Measurements from ENCODE around the gene BNC2.

Gene BNC2

GRCh38 chr9:16627967-16628366 is 242.5 kb downstream of the BNC2 start:
- DNase-seq (ENCODE audit: low read depth in 2 of 2): no peak

GRCh38 chr9:16627521-16627920 is 242.9 kb downstream of the BNC2 start:
- no peak for DNase-seq (ENCODE audit: low read depth in 2 of 2)

DNA sequence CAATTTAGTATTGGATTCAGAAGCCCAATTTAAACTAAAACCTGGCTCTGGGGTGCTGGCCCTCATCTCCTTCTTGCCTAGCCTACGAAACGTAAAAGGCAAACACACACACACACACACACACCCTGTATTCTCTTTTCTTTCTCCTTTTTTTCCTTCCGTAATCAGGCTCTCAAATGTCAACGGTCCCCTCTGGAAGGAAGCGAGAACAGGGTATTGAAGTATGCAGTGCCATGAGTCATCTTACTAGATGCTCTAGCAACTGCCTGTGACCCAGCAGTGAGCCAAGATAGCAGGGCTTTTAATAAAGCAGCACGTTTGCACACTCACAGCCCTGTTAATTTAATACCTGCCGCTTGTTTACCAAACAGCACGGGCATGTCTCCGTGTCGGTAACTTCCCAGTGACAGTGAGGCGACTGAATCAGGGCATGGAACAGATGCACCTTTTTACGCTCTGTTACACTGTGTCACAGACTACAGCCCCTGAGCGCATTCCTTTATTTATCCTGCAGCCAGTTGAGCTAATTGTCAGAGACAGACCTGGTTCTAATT is 243.8 kb downstream of the BNC2 start:
- no peak for DNase-seq (ENCODE audit: low read depth in 2 of 2)

DNA sequence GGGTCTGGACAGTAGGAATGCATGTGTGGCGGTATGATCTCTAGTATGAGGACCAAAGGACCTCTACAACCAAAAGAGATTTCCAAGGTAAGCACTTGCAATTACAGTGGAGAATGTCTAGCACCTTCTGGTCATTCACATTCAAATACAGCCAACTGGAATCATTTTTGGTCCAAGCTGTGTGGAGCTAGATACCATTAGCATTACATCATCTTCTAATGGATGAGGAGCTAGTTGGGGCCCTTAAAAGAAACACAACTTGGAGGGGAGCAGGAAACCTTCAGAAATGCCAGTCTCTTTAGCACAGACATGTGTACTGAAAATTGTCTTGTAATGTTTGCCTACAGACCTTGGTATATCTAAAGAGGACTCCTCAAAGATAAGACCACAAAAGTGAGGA is 244.7 kb downstream of the BNC2 start:
- no peak for DNase-seq (ENCODE audit: low read depth in 2 of 2)

DNA sequence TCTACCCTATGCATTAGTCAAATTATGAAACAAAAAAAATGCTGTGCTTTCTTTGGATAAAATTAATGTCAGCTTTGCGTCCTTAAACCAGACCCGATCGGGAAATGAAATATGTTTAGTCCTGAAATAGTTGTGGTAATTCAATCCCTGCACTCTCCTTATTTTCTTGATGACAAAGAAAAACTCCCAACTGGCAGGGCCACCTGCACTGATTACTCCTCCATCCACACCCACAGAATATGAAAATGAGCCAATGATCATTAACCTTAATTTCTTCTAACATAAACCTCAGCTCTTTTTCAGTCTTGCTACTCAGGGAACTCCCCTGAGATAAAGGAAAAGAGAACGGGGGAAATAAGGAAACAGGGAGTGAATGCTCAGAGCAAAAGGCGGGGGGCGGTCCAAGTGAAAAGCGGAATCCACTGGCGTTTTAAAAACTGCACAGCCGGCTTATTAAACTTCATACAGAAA is 245.3 kb downstream of the BNC2 start:
- no peak for DNase-seq (ENCODE audit: low read depth in 2 of 2)

DNA sequence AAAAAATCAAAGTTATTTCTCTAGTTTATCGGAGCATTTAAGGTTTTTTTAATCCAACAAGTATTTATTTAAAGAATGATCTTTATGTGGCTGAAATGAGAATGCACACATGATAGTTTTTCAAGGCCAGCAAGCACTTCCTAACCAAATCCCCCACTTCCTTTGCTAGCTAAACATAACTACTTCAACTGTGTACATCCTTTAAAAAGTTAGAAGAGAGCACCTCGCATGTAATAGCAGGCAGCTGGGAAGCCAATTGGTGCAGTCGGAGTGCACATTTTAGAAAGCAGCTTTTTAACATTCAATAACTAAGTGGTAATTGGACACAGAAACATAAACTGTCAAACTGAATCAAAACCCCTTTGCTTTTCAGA is 245.7 kb downstream of the BNC2 start:
- no peak for DNase-seq (ENCODE audit: low read depth in 2 of 2)

GRCh38 chr9:16623989-16624743 is 246.3 kb downstream of the BNC2 start:
- no peak for DNase-seq (ENCODE audit: low read depth in 2 of 2)

GRCh38 chr9:16622541-16622940 is 247.9 kb downstream of the BNC2 start:
- no peak for DNase-seq (ENCODE audit: low read depth in 2 of 2)

DNA sequence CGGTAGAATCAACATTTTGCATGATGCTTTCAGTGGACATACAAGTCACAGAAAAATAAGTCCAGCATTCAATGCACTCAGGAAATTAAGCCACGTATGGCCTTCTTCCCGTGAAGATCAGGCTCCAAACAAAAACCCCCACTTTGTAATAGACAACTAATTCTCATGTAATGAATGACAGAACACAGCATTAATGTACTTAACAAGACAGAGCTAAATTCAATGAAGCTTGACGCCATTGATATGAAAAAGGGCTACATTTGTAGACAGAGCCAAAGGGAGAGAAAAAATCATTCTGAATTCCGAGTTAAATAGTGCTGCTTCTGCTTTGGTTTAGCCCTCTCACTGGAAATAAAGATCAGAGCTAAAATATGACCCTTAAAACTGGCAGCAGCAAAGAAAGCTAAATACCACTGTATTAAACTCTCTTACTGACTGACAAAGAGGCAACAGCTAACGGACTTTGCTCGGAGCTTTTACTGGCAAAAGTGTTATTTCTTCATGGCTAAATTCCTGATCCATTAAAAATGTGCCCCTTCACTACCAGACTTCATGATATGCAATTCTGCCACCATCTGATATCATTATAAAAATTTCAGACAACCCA is 250.5 kb downstream of the BNC2 start:
- DNase-seq (ENCODE audit: low read depth in 2 of 2): no peak

DNA sequence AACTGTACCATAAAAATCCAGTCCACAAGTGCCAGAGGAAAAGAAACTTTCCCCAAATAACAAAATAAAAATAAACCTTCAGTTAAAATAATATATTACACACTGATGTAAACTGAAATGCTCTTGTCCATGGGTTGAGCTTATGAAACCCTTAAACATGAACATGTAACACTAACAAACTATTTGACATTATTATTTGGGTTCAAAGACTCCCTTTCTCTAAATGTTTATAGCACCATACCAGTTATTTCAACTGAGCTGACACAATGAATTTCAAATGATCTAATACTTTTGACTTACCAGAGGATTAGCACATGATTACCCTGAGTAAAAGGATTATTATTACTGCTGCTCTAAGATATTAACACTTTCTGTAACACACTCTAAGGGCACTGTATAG is 251.1 kb downstream of the BNC2 start:
- DNase-seq (ENCODE audit: low read depth in 2 of 2): no peak

GRCh38 chr9:16618524-16618923 is 251.9 kb downstream of the BNC2 start:
- DNase-seq (ENCODE audit: low read depth in 2 of 2): no peak

DNA sequence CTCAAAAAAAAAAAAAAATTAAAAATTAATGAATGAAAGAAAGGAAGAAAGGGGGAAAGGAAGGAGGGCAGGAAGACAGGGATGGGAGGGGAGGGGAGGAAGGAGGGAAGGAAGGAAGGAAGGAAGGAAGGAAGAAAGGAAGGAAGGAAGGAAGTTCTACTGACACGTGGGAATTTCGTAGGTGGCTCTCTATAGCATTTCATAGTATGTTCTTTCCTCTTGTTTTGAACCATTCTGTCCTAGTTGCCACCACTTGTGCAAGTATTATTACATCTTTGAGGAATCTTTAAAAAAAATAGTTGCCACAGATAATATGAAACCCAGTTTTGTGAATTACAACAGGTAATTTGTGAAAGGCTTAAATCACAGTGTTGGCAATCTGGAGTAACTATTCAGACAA is 253.8 kb downstream of the BNC2 start:
- no peak for DNase-seq (ENCODE audit: low read depth in 2 of 2)

DNA sequence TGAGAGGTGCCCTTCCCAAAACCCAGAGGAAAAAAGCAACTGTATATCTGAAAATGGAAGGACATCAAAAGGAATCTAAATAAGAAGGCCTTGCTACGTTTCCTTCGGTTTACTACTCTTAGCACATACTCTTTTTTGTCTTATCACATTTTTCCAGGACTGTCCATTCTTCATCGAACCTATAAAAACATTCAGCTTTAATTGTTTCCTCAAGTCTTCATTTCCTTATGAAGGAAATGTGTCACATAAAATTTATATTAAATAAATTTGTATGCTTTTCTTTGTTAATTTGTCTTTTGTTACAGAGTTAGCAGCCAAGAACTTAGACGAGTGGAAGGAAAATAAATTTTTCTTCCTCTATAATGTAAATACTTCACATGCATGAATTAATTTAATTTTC is 255.0 kb downstream of the BNC2 start:
- no peak for DNase-seq (ENCODE audit: low read depth in 2 of 2)

DNA sequence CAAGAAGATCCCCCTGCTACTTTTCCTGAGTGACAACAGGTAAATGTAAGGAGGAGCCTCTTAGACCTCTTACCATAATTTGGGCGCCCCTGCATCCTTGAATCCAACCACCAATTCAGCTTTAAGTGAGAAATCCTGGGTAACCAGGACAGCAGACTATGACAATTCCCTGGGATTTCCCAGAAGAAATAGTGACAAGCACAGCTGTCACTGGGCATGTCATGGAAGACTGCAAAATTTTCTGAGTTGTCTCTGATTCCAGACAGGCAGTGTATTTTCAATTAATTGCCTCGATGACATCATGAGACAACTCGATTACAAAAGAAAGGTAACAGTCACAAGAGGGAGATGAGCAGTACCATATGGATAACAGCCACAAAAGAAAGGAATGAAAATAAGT is 256.9 kb downstream of the BNC2 start:
- DNase-seq (ENCODE audit: low read depth in 2 of 2): no peak

DNA sequence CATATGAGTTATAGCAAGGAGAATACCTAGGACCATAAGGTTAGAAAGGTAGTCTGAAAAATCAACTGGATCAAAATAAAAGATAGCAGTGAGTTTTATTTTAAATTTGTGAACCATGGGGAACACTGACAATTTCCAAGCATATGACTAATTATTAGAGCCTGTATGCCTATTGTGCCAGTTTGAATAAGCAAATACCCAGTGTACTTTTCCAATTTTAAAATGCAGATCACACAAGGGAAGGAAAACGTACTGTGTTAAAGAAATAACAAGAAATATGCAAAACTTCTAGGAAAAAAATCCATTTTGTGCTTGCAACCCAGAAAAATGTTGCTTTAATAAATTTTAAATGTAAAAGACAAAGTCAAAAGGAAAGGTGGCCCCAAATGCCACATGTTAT is 257.4 kb downstream of the BNC2 start:
- no peak for DNase-seq (ENCODE audit: low read depth in 2 of 2)

DNA sequence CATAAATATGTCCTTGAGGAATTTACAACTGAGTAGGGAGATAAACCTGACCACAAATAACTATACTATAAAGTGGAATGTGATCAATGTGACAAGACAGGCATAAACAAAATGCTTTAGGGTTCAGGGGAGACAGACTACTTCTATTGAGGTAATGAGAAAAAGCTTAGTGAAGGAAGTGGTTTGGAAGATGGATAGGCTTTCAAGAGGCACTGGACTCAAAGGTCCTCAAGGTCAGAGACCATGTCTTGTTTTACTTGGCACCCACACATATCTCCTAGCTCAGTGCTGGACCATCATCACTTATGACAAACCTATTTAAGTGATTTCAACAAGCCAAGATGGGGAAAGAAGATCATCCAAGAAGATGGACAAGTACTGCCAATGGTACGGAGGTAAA is 257.8 kb downstream of the BNC2 start:
- DNase-seq (ENCODE audit: low read depth in 2 of 2): no peak

DNA sequence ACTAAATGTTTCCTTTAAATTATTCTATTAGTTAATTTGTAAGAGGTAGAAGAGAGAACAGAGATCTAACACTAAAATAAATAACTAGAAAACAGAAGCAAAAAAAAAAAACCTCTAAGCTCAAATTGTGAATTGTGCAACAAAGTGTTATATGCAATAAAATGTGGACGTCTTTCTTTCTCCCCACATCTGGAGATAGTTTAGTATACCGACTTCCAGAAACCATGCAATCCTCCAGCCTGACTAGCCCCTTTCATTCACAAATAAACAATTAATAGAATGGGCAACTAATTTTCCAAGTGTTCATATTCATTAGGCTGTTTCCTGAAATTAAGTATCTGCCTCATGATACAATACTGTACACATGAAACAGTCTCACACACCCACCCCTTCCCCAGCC is 258.5 kb downstream of the BNC2 start:
- no peak for DNase-seq (ENCODE audit: low read depth in 2 of 2)

DNA sequence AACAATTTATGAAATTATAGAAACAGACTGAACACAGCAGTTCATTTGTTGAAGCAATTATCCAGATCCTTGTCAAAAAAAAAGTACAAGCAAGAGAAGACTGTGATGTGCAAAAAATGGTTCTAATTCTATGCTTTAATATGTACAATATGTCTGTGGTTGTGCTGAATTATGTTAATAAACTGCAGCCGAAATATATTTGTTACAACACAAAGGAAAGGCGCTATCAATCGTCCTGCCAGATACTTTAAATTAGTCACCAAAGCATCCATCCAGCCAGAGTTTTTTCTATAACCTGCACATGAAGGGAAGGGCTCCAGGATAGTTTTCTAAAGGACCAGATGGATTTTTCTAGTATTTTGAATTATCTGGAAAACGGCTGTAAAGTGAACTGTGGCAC is 259.5 kb downstream of the BNC2 start:
- no peak for DNase-seq (ENCODE audit: low read depth in 2 of 2)

DNA sequence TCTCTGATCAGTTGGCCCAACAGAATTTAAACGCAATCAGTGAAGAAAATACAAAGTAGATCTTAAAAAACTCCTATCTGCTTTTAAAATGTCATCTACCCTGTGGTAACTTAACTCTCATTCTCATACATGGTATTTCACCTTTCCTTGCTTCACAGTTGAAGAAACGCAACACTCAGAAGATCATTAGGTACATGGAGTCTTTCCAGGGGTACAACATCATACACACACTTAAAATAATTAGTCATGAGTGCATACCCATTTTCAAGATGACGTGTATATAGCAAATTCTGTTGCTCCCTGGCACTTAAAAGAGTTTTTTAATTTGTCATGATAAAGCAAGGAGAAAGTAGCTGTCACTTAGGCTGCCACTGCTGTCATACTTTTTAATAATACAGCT is 259.9 kb downstream of the BNC2 start:
- no peak for DNase-seq (ENCODE audit: low read depth in 2 of 2)

- no peak for DNase-seq (ENCODE audit: low read depth in 2 of 2)
These were observed 261.6 kb downstream of the BNC2 start for GRCh38 chr9:16608906-16609305.

GRCh38 chr9:16602494-16602893 is 268.0 kb downstream of the BNC2 start:
- DNase-seq (ENCODE audit: low read depth in 2 of 2): no peak

- DNase-seq (ENCODE audit: low read depth in 2 of 2): no peak
These were observed 268.5 kb downstream of the BNC2 start for GRCh38 chr9:16601991-16602390.

- DNase-seq (ENCODE audit: low read depth in 2 of 2): no peak
These were observed 272.2 kb downstream of the BNC2 start for GRCh38 chr9:16598316-16598715.

Measured in activated CD4-positive, alpha-beta T cell treated with anti-CD3 and anti-CD28 coated beads for 24 hours (primary cell).